ENCODE data around the gene PPDPF. TPM values are rescaled to one million over a fixed set of nuclear protein-coding genes. Genes with fewer than 3 reads are reported as not detected.

Gene PPDPF
- total and polyA plus RNA-seq, 2 of the 8 experiments (the other 6 are each of a cell fraction or from before 2014, with no cell fraction given) = 30.5 to 138 TPM

GRCh38 chr20:63544241-63544957 lies 23.8 kb downstream of the PPDPF start:
- H3K9me3 ChIP-seq (ENCODE audit: insufficient read depth in 2 of 2, low read depth in 1 of 2, low read length in 1 of 2) = no peaks in the 10 kb centered on the region
- H3K56ac ChIP-seq (replicated peaks; ENCODE audit: insufficient read length, low read depth, low read length) = no peak overlapping the region
- no peak for FAIRE-seq
- no peak overlapping the region for H3K27ac ChIP-seq (ENCODE audit: low read depth, low read length)
- no peak overlapping the region for H3K4me2 ChIP-seq (ENCODE audit: insufficient read depth in 1 of 2, low read depth in 2 of 2, low read length in 2 of 2)
- no peaks in the 10 kb centered on the region for H3K27me3 ChIP-seq (replicated peaks in 1 of 4; ENCODE audit: control insufficient read depth in 3 of 4, extremely low read depth in 1 of 4, insufficient read depth in 3 of 4, low read length in 3 of 4)
- H4K91ac ChIP-seq (replicated peaks; ENCODE audit: insufficient read length, low read length) = no peak overlapping the region
- H3K23ac ChIP-seq (ENCODE audit: insufficient read length) = no peak overlapping the region
- CTCF ChIA-PET (ENCODE audit: partially characterized antibody) = interaction anchor here (0.9 to 1.3 kb wide), 7 partner anchors 8 to 433 kb away, joined by 3 to 4 read pairs (median 3); partner anchors contain the start of gene RTEL1
- WGBS, 2 experiments (ENCODE audit: extremely low coverage in 1 of 2, insufficient coverage in 1 of 2, insufficient read length in 1 of 2, insufficient replicate concordance in 2 of 2, low coverage in 1 of 2, low lambda C conversion rate in 2 of 2, missing lambda C conversion rate in 1 of 2) = 89% methylated on average over 26 of the region's 27 CpGs; no CpG with 5 or more reads in 1 of the 2 experiments
- peaks cover 0 to 18% (median 7%) of the 10 kb centered on the region in 4 experiments; a peak in 6 of 7 replicates for H3K4me1 ChIP-seq (replicated peaks in 1 of 4; ENCODE audit: control insufficient read depth in 3 of 4, insufficient read depth in 4 of 4, low read length in 3 of 4)
- no peak overlapping the region for H2BK12ac ChIP-seq (ENCODE audit: low read depth, low read length)
- no peak for DNase-seq (ENCODE audit: low read depth in 1 of 2, low spot score in 2 of 2)
- H2BK5ac ChIP-seq (ENCODE audit: low read depth, low read length) = no peak overlapping the region
- no peaks in the 10 kb centered on the region for H4K20me1 ChIP-seq (replicated peaks in 1 of 2; ENCODE audit: control insufficient read depth in 1 of 2, insufficient read depth in 2 of 2, low read length in 2 of 2)
- H2BK15ac ChIP-seq (ENCODE audit: low read length) = no peak overlapping the region
- no peak overlapping the region for H3K4me3 ChIP-seq (ENCODE audit: extremely low read depth in 1 of 4, insufficient read depth in 2 of 4, low read depth in 3 of 4, low read length in 4 of 4)
- no peak overlapping the region for H2BK20ac ChIP-seq (ENCODE audit: low read length)
- no peak overlapping the region for H4K5ac ChIP-seq (ENCODE audit: insufficient read length, low read depth, low read length)
- no peaks in the 10 kb centered on the region for H3K23me2 ChIP-seq (ENCODE audit: low read depth, low read length)
- no peak overlapping the region for H2AK5ac ChIP-seq (ENCODE audit: low read depth, low read length)
- no peak overlapping the region for H3K9ac ChIP-seq (replicated peaks in 1 of 4; ENCODE audit: extremely low read depth in 1 of 4, low read depth in 3 of 4, low read length in 3 of 4)
- no peak overlapping the region for H2AFZ ChIP-seq (ENCODE audit: low read length)
- no peak overlapping the region; the same call in 1 of the 2 replicates for H4K8ac ChIP-seq (ENCODE audit: extremely low read depth, insufficient read depth, low read length)
- POLR2A ChIA-PET (ENCODE audit: partially characterized antibody) = interaction anchor here (1.5 kb wide), 1 partner anchor 23 kb away, joined by 5 read pairs; no protein-coding TSS in a partner anchor
- no peak overlapping the region for H3K14ac ChIP-seq (ENCODE audit: insufficient read length)
- H3K36me3 ChIP-seq (ENCODE audit: control insufficient read depth in 2 of 4, insufficient read depth in 4 of 4, low read length in 3 of 4) = no peaks in the 10 kb centered on the region
- H3K4ac ChIP-seq (replicated peaks; ENCODE audit: insufficient read length, low read depth, low read length) = no peak overlapping the region
- no peaks in the 10 kb centered on the region for H3K79me2 ChIP-seq (ENCODE audit: control insufficient read depth in 1 of 2, insufficient read depth in 2 of 2, low read length in 2 of 2)
- H2BK120ac ChIP-seq (replicated peaks; ENCODE audit: low read depth, low read length) = no peak overlapping the region
- H3K79me1 ChIP-seq (ENCODE audit: low read depth, low read length) = no peaks in the 10 kb centered on the region
- no peak overlapping the region for H3K18ac ChIP-seq (ENCODE audit: extremely low read depth, low read length)
- TF ChIP-seq RXRA (IDR thresholded peaks at IDR 0.05; ENCODE audit: insufficient read depth, low read depth, low read length) (no peak), SIRT6 (IDR thresholded peaks at IDR 0.05; ENCODE audit: low read length) (no peak), USF2 (IDR thresholded peaks at IDR 0.05; ENCODE audit: low read length) (no peak), E2F6 (IDR thresholded peaks at IDR 0.05) (no peak), KDM4A (IDR thresholded peaks at IDR 0.05; ENCODE audit: low read depth, low read length, severe bottlenecking) (no peak), CTCF (IDR thresholded peaks at IDR 0.05; ENCODE audit: control extremely low read depth in 1 of 3, insufficient read depth in 1 of 3, low read depth in 1 of 3, low read length in 3 of 3) (no peak), FOSL1 (IDR thresholded peaks at IDR 0.05; ENCODE audit: insufficient read depth, low read depth, low read length) (no peak)

Measured in H1 (cell line).